ENCODE results near the gene CDK6.

Gene CDK6

GRCh38 chr7:92831716-92832533 is 4.4 kb downstream of the CDK6 start:
- CTCF ChIA-PET, result interaction anchor here (1.1 to 1.9 kb wide), 3 partner anchors 137 to 211 kb away, joined by 3 to 7 read pairs (median 3); no protein-coding TSS in a partner anchor
- POLR2A ChIA-PET, result no interaction called here
- DNase-seq (ENCODE audit: extremely low spot score), result no peak
- no peak for TF ChIP-seq TARDBP (IDR thresholded peaks at IDR 0.05)
- no peak for TF ChIP-seq BHLHE40 (IDR thresholded peaks at IDR 0.05; ENCODE audit: borderline replicate concordance)
- no peak for TF ChIP-seq SUZ12 (IDR thresholded peaks at IDR 0.05)
- TF ChIP-seq LEF1 (IDR thresholded peaks at IDR 0.05; ENCODE audit: borderline replicate concordance), result no peak

- DNase-seq (ENCODE audit: extremely low spot score), result no peak
- POLR2A ChIA-PET, result interaction anchor here (0.6 kb wide), 1 partner anchor 58 kb away, joined by 3 read pairs; no protein-coding TSS in a partner anchor
- CTCF ChIA-PET, result no interaction called here
- no peak for TF ChIP-seq TARDBP (IDR thresholded peaks at IDR 0.05)
- TF ChIP-seq L3MBTL2 (conservative IDR thresholded peaks at IDR 0.05), result no peak
- no peak for TF ChIP-seq LEF1 (IDR thresholded peaks at IDR 0.05; ENCODE audit: borderline replicate concordance)
- TF ChIP-seq ELF4 (IDR thresholded peaks at IDR 0.05), result no peak
- no peak for TF ChIP-seq NFRKB (IDR thresholded peaks at IDR 0.05)
- TF ChIP-seq FOXK2 (IDR thresholded peaks at IDR 0.05), result no peak
- no peak for TF ChIP-seq ARNT (IDR thresholded peaks at IDR 0.05)
- no peak for TF ChIP-seq HDGF (IDR thresholded peaks at IDR 0.05; ENCODE audit: borderline replicate concordance)
- no peak for TF ChIP-seq BHLHE40 (IDR thresholded peaks at IDR 0.05; ENCODE audit: borderline replicate concordance)
- no peak for TF ChIP-seq SUZ12 (IDR thresholded peaks at IDR 0.05)
- TF ChIP-seq SP1 (IDR thresholded peaks at IDR 0.05), result no peak
- TF ChIP-seq FOXM1 (IDR thresholded peaks at IDR 0.05; ENCODE audit: borderline replicate concordance), result no peak
- no peak for TF ChIP-seq FOXA1 (IDR thresholded peaks at IDR 0.05)
- TF ChIP-seq CTBP1 (IDR thresholded peaks at IDR 0.05; ENCODE audit: borderline replicate concordance), result no peak
- no peak for TF ChIP-seq PKNOX1 (IDR thresholded peaks at IDR 0.05)
- no peak for TF ChIP-seq ZNF384 (IDR thresholded peaks at IDR 0.05)
These were observed 5.8 kb downstream of the CDK6 start for GRCh38 chr7:92830532-92831110.

GRCh38 chr7:92830027-92830426 is 6.3 kb downstream of the CDK6 start:
- CTCF ChIA-PET, result no interaction called here

GRCh38 chr7:92827464-92828120 is 8.8 kb downstream of the CDK6 start:
- ChIA-PET POLR2A (no interaction called here), CTCF (no interaction called here)
- TF ChIP-seq SP1 (IDR thresholded peaks at IDR 0.05), result no peak
- TF ChIP-seq ARNT (IDR thresholded peaks at IDR 0.05), result no peak
- no peak for TF ChIP-seq HDGF (IDR thresholded peaks at IDR 0.05; ENCODE audit: borderline replicate concordance)
- no peak for TF ChIP-seq TARDBP (IDR thresholded peaks at IDR 0.05)
- TF ChIP-seq BHLHE40 (IDR thresholded peaks at IDR 0.05; ENCODE audit: borderline replicate concordance), result no peak
- TF ChIP-seq FOXA1 (IDR thresholded peaks at IDR 0.05), result no peak
- TF ChIP-seq L3MBTL2 (conservative IDR thresholded peaks at IDR 0.05), result no peak
- TF ChIP-seq CTBP1 (IDR thresholded peaks at IDR 0.05; ENCODE audit: borderline replicate concordance), result no peak
- no peak for TF ChIP-seq ZNF384 (IDR thresholded peaks at IDR 0.05)
- no peak for TF ChIP-seq SUZ12 (IDR thresholded peaks at IDR 0.05)
- no peak for TF ChIP-seq LEF1 (IDR thresholded peaks at IDR 0.05; ENCODE audit: borderline replicate concordance)
- TF ChIP-seq FOXK2 (IDR thresholded peaks at IDR 0.05), result no peak
- TF ChIP-seq NFRKB (IDR thresholded peaks at IDR 0.05), result no peak
- no peak for TF ChIP-seq ELF4 (IDR thresholded peaks at IDR 0.05)
- TF ChIP-seq FOXM1 (IDR thresholded peaks at IDR 0.05; ENCODE audit: borderline replicate concordance), result no peak
- TF ChIP-seq PKNOX1 (IDR thresholded peaks at IDR 0.05), result no peak
- DNase-seq (ENCODE audit: extremely low spot score), result no peak

More at GRCh38 chr7:92830027-92830426, 6.3 kb downstream of the CDK6 start:
- no peak for DNase-seq (ENCODE audit: extremely low spot score)
- POLR2A ChIA-PET, result interaction anchor here (0.6 kb wide), 1 partner anchor 57 kb away, joined by 3 read pairs; no protein-coding TSS in a partner anchor
- TF ChIP-seq LEF1 (IDR thresholded peaks at IDR 0.05; ENCODE audit: borderline replicate concordance), result no peak
- TF ChIP-seq PKNOX1 (IDR thresholded peaks at IDR 0.05), result no peak
- TF ChIP-seq FOXM1 (IDR thresholded peaks at IDR 0.05; ENCODE audit: borderline replicate concordance), result no peak
- TF ChIP-seq HDGF (IDR thresholded peaks at IDR 0.05; ENCODE audit: borderline replicate concordance), result no peak
- TF ChIP-seq ARNT (IDR thresholded peaks at IDR 0.05), result no peak

GRCh38 chr7:92826258-92826938 is 10.0 kb downstream of the CDK6 start:
- ChIA-PET POLR2A (no interaction called here), CTCF (no interaction called here)
- TF ChIP-seq L3MBTL2 (conservative IDR thresholded peaks at IDR 0.05) (no peak), FOXA1 (IDR thresholded peaks at IDR 0.05) (no peak), SP1 (IDR thresholded peaks at IDR 0.05) (no peak), BHLHE40 (IDR thresholded peaks at IDR 0.05; ENCODE audit: borderline replicate concordance) (no peak), HDGF (IDR thresholded peaks at IDR 0.05; ENCODE audit: borderline replicate concordance) (no peak), LEF1 (IDR thresholded peaks at IDR 0.05; ENCODE audit: borderline replicate concordance) (no peak), NFRKB (IDR thresholded peaks at IDR 0.05) (no peak), ZNF384 (IDR thresholded peaks at IDR 0.05) (no peak), CTBP1 (IDR thresholded peaks at IDR 0.05; ENCODE audit: borderline replicate concordance) (no peak), ARNT (IDR thresholded peaks at IDR 0.05) (no peak), TARDBP (IDR thresholded peaks at IDR 0.05) (no peak), PKNOX1 (IDR thresholded peaks at IDR 0.05) (no peak), FOXM1 (IDR thresholded peaks at IDR 0.05; ENCODE audit: borderline replicate concordance) (no peak), SUZ12 (IDR thresholded peaks at IDR 0.05) (no peak), ELF4 (IDR thresholded peaks at IDR 0.05) (no peak), FOXK2 (IDR thresholded peaks at IDR 0.05) (no peak)
- DNase-seq (ENCODE audit: extremely low spot score), result no peak
